OCI-M1 (cell line): ENCODE results near the gene PPARGC1A.

Experiments used
- DNase-seq: peaks from one replicate; lab custom pipeline; 2025; lab: John Stamatoyannopoulos, UW

PPARGC1A gene

DNA sequence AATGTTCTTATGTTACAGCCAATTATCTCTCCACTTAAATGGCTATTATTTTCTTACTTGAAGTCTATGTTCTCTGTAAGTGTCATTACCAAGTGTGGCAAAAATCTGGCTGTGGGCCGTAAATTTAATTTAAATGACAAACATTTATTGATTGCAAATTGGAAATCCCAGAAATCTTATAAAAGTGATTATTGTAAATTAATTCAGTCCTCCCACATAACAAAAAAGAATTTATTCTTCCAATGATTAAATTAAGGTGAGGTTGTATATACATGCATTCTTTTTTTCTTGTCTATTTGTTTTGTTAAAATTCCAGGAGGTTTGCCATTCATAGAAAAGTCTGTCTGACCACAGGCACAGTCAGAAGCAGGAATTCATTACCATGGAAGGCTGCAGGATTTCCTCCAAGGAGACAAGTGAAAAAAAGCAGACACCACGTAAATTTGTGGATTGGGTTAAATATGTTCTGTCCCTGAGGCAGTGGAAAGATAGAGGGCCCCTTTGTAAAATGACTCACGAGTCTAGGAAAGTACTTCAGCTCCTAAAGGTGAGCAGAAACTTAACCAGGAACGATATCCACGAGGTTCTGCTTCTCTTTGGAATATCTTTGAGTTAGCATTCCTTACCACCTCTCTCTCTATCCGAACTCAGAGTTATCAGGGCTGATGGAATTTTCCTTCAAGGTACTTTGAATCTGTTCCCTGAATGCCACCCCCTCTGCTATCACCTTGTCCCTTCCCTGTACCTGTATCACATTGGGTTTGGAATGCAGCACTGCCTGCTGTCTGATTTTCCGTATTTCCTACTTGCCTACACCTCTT, 10.7 kb downstream of the PPARGC1A start:
- no peak for DNase-seq

DNA sequence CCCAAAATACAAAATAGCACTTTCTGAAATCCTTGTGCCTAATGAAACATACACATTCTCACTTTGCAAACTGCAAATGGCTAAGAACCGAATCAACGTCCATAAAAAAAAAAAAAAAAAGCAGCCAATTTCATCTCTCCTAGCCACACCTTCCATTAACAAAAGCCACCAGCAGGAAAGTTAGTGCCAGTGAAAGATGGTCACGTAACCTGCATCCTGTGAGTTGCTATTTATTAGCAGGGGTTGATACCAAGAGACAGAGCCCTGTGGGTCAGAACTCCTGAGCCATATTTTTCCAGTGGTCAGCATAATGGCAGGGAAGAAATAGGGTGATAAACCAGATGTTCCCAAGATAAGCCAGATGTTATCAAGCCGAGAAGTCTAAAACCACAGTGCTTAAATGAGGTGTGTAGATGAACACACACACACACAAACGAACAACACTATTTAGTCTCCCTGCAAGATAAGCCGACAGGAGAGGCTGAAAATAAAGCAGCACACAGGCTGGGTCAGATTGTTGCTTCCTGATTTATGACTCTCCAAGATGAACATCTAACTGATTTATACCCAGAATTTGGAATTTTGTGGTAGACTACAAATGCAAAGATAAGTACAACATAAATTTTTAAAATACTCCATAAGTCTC, 11.5 kb downstream of the PPARGC1A start:
- DNase-seq: no peak

DNA sequence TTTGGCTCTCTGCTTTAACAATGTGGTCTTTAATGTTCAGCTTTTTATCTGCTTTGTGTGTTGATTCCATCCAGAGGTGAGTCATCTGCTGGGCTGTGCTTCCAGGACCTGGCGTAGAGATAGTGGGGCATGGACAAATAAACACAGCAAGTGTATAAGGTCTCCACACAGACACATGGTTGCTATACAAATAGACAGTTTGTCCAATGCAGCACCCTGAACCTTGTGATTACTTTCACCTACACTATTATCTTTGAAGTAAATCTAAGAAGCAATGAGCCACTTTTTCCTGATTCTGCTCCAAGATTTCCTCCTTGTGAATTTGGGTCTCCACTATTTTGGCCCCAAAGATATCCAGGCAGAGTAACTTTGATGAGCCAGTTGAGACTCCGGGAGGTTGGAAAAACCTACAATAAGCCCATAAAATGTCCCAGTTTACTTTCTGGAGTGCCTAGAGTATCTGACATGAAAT, 12.1 kb downstream of the PPARGC1A start:
- DNase-seq: no peak

DNA sequence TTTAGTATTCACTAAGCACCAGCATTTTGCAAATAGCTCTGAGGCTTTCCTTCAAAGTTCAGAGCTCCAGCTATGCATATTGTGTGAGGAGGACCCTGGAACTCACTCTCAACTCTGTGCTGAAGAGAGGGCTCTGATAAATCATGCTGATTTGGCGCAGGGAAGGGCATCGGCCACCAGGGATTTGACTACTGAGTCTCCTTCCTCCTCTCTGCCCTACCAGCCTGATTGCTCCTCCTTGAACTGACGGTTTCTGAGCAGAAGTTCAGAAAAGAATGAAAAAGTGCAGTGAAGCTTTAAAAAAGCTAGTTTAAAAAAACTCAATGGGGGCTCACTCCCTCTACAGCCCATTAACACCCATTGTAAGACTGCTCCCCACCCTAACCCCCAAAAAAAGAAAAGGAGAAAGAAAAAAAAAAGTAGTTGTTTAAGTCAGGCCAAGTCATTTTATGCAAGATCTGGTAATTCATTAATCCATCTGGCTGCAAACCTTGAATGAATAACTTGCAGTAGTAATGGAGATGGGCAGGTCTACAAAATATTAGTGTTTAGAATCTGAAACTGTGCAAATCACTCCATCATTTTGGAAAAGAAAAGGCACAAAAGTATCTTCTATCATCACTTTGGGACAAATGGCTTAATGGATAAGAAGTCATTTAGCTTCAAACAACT, 13.3 kb downstream of the PPARGC1A start:
- no peak for DNase-seq

DNA sequence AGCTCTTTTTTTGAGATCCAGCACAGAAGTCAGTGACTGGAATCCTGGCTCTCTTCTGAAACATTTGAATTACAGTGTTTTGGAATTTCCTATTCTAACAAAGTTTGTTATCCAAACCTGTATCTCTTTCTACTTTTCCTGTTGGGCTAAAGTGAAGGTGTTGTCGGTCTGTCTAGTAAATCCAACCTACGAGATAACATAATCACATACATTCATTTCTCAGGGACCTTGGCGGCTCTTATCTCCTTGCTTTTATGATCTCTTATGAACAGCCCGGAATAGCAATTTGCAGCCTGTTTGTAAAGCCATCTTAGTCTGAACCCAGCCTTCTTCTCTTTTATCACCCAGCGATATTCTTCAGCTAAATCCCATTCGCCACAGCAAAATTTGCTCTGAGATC, 14.5 kb downstream of the PPARGC1A start:
- no peak for DNase-seq

DNA sequence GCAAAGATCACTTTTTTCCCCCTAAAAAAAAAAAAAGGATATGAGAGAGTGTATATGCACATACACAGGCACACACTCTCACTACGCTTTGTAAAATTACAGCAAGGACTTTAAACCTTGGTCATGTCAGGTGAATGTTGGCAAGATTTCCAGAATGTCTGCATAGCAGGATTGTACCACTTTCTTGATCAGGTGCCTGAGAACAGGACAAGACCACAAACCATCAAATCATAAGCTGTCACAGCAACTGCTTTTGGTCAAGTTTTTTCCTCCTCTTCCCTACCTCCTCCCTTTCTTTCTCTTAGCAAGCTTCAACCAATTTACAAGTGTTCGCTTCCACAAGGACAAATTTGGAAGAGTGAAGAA, 15.3 kb downstream of the PPARGC1A start:
- DNase-seq: no peak

DNA sequence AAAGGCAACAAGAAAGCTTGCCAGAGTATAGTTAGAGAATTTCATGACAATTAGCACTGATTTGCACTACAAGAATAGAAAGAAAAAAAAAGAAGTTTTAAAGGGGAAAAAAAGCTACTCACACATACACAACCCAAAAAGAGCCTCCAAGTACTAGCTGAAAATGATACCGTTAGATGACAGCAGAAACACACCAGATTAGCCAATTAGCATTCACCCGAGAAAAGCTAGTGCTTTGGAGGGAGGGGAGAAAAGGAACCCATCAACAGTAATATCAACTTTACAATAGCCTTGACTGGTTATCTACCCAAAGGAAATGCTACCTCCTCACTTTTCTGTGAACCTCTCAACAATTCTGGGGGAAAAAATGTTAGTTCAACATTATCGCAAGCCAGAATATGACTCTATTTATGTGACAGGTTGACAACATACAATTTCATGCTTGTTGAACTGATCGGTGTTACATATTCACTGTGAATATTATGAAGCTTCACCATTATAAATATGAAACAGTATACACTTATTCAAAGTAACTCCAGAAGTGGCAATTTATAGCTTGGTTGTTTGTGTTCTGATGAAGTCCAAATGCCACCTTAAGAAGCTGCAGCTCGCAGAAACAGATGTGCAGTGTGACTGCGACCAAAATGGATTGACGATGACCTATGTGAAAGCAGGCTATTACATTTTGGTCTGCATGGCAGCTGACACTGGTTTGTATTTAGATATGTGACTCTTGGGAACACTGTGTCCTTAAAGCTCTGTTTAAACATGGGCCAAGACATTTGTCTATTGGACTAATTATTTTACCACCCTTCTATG, 15.9 kb downstream of the PPARGC1A start:
- no peak for DNase-seq

DNA sequence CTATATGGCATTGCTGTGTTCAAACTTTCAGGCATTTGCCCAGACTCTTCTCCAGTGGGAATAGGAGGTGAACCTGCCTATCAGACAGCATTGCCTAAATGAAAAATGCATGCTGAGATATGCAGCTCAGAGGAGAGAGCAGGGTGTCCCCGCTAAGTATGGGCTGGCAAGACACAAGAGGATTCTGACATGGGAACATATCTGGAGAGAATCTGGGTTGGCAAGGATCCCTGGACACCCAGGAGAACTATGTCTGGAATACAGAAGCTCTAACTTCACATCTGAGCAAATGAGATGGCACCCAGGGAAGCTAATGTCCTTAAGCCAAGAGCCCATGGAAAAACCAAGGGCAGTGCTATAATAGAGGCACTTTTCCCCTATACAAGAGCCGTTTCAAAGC, 18.4 kb downstream of the PPARGC1A start:
- no peak for DNase-seq

DNA sequence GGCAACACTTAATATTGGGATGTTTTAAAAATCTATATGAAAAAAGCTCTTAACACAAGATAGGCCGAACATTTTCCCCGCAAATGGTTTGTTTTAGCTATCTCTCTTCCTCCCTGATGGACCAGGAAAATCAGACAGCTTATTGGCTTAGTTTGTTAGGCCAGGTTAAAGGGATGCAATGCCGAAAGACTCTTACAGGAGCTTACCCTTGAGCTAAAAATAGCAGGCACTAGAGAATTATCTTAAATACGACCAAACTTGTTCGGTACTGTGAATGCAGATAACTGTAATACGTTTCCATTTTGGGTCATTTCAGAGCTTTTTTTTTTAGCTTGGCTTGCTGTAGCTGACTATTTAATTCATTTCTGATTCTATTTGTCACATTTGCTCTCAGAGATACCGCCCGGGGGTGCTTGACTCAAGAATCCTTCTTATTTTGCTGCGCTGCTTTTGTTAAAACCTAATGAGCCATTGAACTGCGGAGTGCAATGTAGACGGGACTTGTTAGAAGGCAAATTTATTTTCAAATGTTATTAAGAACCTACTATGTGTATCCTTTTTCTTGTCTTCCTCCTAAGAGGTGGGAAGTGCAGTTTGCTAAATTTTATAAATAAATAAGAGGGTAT, 23.3 kb downstream of the PPARGC1A start:
- no peak for DNase-seq

DNA sequence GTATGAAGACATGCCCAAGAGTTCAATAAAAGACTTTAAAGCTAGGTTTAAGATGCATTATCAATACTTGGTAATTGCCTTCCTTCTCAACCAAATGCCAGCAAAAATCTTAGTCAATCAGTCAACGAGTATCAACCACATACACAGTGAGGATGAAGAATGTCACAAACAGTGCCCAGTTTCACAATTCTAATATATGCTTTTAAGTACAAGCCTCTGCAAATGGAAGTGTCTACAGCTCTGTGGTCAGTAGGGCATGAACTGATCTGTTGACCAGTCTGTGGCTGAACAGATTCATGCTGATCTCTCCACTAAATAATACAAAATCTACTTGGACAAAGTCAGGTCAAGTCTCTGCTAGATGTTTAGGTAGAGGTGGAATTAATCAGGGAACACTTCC, 27.9 kb downstream of the PPARGC1A start:
- DNase-seq: no peak

DNA sequence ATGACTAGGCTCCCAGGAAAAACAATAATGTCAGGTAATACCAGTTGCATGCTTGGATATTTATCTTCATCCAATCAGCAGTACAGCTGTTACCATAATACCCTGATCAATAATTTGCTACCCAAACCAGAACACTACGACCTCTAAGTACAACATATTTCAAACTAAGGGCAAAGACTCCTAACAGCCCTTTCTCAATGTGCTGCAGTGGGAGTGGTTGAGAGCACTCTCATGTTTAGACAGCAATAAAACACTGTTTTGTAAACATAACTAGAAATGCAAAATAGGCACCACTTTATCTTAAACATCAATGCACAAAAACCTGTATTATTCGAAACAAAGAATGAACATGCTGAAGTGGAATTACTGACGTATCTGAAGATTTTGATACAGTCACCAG, 28.9 kb downstream of the PPARGC1A start:
- no peak for DNase-seq

DNA sequence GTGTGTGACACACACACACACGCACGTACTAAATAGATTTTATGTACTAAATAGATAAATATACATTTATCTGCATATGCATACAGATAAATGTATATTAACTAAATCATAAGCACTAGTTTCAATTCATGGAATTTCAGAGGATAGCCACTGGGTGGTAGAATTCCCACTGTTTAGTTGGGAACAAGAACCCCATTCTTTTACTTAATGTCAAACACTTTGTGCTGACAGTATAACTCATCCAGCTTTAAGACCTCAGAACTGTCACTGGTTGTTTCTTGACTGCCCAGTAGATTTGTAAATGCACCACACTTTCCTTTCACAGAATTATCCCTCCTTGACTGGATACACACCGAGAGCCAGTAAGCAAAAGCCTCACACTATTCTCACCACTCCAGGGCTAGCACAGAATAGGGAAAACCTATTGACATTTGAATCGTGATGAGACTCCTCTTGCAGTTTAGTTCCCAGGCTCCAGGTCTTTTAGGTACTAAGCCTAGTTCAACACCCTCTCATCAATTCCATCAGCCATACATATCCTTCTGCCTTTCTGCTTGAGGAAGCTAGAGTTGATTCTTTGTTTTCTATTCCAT, 32.4 kb downstream of the PPARGC1A start:
- DNase-seq: no peak

DNA sequence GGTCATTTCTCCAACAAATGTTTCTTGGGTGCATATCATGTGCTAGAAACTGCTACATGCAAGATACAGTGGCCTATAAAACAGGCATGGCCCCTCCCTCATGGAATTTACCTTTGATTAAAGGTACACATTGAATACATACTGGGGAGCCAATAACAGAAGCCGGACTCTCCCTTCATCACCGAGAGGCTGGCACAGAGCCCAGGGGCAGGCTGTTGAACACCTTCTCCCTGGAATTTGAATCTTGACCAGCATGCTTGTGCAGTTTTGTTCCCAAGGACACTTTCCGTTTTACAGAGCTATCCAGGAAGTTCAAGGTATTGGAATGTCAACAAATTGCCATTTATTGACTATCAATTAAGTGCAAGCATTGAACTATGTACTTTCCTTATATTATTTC, 33.2 kb downstream of the PPARGC1A start:
- no peak for DNase-seq

DNA sequence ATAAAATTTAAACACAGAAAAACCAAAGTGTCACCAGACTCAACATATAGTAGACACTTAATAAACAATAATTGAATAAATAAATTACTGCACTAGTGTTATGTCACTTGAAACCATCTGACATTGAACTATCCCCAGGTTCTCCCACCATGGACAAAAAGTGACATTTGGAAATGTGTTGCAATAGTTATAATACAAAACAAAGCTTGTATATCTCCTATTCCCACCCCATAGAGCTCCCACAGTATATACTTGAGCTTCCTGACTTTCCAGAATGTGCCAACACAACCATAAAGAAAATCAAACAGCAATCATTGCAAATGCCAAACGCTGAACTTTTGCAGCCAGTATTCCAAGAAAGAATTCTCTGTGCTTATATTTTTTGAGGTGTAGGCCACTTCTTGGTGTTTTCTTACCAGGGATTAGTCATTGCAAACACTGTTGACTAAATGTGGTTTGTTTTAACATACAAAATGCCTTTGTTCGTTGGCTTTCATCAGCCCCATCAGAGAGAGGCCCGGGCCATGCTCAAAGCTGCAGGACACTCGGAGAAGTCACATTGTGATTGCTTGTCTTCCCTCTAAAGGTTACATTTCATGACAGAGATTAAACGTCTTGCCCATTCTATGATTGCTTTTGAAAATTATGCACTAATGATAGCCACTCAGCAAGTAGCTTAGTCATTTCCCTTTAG, 33.8 kb downstream of the PPARGC1A start:
- DNase-seq: no peak

DNA sequence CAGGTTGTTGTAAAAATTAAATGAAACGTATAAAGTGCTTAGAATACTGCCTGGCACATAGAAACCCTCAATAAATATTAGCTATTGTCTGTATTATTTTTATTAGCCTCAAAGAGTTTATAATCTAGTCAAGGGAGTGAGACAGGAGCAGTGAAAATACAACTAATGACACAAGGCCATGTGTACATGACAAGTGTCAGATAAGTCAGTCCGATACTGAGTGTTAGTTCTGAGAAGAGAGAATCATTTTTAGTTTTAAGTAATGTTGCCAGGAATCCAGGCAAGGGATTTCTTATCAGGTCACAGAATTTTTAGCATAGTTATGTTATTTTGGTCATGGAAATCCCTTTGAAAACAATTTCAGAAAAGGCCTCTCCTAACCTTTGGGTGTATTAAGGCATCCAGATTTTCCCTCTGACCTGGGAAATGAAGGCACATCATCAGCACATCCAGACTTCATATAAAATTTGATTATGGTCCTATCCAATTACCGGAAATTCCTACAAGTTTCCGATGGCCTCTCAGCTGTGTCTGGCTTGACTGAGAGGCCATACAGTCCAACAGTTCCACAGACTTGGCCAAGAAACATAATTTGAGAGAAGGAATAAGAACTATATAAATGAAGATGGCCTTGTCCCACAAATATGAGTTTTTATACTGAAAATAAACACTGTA, 35.7 kb downstream of the PPARGC1A start:
- no peak for DNase-seq

DNA sequence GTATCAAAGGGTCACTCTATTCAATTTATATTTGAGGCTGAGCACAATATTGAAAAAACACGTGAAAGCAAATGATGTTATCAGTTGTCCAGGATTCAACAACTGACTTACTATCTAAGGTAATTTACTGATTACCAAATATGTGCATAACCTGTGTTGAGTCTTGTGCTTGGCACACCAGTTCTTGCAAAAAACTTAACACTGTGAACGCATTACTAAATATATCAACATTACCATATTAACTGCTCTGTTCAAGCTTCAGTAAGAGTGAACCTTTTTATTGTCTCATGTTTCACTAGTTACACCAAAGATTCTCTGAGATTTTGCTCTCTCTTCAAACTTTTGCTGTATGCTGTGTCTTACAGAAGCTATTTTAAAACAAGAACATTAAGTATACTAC, 38.4 kb downstream of the PPARGC1A start:
- no peak for DNase-seq

DNA sequence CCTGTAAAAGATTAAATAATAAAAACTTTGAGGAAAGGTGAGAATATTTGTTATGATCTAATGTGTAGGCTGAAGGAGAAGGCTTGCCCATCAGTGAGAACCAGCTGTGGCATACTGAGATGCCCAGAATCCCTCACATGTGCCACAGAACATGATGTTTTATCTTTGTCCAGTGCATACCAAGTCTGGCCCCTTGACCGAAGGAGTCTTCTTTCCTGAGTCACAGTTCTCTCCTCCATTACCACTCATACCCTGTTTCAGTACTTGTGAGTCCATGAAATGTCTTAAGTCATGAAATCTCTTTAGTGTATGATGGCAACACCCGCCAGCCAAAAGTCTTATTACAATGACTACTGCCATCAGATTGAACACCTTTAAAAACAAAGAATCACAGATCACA, 42.7 kb downstream of the PPARGC1A start:
- DNase-seq: no peak

DNA sequence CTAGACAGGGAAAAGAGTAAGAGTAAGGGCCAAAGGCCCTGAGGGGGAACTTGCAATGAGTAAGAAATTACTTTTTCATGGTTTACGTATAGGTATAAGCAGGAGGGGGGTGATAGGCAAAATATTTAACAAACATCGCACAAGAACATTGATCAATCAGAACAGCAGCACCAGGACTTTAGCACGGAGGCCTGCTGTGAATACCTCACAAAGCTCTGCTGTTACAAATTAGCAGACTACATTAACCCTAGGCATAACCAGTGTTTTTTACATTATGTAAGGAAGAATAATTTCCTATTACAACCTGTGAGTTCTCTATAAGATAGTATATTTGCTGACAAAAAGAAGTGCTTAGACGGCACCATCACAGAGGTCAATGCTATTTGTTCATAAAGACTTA, 44.9 kb downstream of the PPARGC1A start:
- no peak for DNase-seq

DNA sequence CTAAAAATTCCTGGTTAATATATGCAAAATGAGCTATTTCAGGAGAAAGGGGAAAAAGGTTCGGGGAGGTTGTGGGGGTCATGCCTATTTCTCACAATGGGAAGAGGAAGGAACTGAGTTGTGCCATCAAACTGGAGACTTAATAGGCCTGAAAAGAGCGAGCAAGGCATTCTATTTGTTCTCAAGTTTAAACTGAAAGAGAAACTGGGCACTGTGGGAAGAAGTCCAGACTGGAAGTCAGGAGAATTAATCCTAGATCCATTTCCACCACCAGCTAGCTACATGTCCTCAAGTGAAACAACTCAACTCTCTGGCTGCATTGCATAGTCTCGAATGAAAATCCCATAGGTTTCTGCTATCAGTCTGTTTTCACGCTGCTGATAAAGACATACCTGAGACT, 50.6 kb downstream of the PPARGC1A start:
- no peak for DNase-seq

DNA sequence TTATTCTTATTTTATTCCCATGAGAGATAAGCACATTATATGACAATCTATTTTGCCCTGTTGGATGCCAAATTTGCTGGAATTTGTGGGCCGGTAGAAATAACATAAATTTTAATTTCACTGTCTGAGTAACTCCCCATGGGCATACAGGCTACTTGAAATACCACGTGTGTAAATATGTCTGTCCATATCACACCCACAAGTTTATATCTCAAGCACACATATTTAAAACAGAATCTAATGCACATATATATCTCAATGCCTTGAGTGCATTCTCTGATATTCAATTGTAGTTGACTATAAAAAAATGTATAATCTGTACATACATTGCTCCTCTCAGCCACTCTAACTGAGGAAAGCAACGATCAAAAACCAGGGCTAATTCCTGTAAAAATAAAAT, 51.2 kb downstream of the PPARGC1A start:
- DNase-seq: no peak
